Testis (tissue), 2 donors: ENCODE measurements around the gene IKBIP.

Source experiments
- POLR2A ChIP-seq: fragments of 450-650 bp; IDR thresholded peaks from one replicate; pipeline ENCODE4 v1.6.1; 2017; ENCODE audit warnings: antibody characterized with exemption, mild to moderate bottlenecking, moderate library complexity
- TF ChIP-seq, protein P1 (sequence below), 3 experiments: fragments of 450-650 bp in 2 of 3; fragments of 200-600 bp in 1 of 3; sonication (generic) in 1 of 3; IDR thresholded peaks; one replicate each; pipeline ENCODE4 v1.5.1; 2016 to 2019; ENCODE audit warnings: antibody characterized with exemption in 3 of 3, mild to moderate bottlenecking in 2 of 3, moderate library complexity in 1 of 3

DNA sequence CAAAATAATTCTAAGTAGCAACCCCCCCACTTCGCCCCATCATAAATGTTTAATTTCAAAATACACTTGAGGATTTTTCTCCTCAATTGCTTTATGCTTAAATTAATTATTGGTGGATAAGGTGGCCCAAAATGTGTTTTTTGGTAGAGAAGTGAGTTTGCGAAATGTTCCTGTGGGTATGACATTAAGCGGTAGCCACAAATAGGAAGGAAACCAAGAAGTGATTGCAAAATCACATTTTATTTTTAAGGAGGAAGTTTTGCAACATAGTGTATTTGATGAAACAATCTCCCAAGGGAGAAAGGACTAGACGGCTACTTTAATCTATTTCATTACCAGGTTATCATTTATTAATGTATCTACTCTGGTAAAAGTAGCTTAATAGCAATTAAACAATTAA lies 25.6 kb downstream of the IKBIP start:
- TF ChIP-seq, protein P1, sequence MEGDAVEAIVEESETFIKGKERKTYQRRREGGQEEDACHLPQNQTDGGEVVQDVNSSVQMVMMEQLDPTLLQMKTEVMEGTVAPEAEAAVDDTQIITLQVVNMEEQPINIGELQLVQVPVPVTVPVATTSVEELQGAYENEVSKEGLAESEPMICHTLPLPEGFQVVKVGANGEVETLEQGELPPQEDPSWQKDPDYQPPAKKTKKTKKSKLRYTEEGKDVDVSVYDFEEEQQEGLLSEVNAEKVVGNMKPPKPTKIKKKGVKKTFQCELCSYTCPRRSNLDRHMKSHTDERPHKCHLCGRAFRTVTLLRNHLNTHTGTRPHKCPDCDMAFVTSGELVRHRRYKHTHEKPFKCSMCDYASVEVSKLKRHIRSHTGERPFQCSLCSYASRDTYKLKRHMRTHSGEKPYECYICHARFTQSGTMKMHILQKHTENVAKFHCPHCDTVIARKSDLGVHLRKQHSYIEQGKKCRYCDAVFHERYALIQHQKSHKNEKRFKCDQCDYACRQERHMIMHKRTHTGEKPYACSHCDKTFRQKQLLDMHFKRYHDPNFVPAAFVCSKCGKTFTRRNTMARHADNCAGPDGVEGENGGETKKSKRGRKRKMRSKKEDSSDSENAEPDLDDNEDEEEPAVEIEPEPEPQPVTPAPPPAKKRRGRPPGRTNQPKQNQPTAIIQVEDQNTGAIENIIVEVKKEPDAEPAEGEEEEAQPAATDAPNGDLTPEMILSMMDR (IDR thresholded peaks at IDR 0.05), result no peak
- TF ChIP-seq POLR2A, result no peak
